Mucosa of descending colon (tissue), 3 donors: Measurements from ENCODE around the gene SLC45A1. TPM values are rescaled to one million over a fixed set of nuclear protein-coding genes. Genes with fewer than 3 reads are reported as not detected.

ENCODE experiments used
- ATAC-seq: fragments of 200-7000 bp; cut with Tn5 transposase; one replicate; pipeline ENCODE4 v1.9.1; 2020; ENCODE audit warnings: mild to moderate bottlenecking, moderate library complexity
- DNase-seq, 3 donors: peaks; one replicate each; pipeline ENCODE4 v3.0.0-alpha.2; 2020
- H3K36me3 ChIP-seq: fragments of 200-600 bp; one replicate; pipeline ENCODE4 v1.8.0; 2021; ENCODE audit warnings: low read depth, mild to moderate bottlenecking
- H3K4me1 ChIP-seq: fragments of 200-600 bp; one replicate; pipeline ENCODE4 v1.8.0; 2021; ENCODE audit warnings: low read depth, mild to moderate bottlenecking
- H3K4me3 ChIP-seq: fragments of 200-600 bp; one replicate; pipeline ENCODE4 v1.8.0; 2021; ENCODE audit warnings: mild to moderate bottlenecking
- H3K9me3 ChIP-seq: fragments of 200-600 bp; one replicate; pipeline ENCODE4 v1.8.0; 2021; ENCODE audit warnings: mild to moderate bottlenecking
- CTCF ChIP-seq: fragments of 200-600 bp; IDR thresholded peaks from one replicate; pipeline ENCODE4 v1.8.0; 2022; ENCODE audit warnings: antibody characterized with exemption, mild to moderate bottlenecking
- intact Hi-C, 2 donors: fragments of 100-400 bp; cut with DNase I in 1 of 2; cut with micrococcal nuclease in 1 of 2; formaldehyde crosslinking; loops; one replicate each; pipeline versions ENCODE4 v1.11.0 to v1.11.1; 2022; cut with DNase I, micrococcal nuclease
- total RNA-seq, 3 donors: library from RNA; stranded (reverse); fragmentation: NEBNext Ultra II Directional in 2 of 3; extraction: Animal tissue kit (Norgen Biotek cat#: 25700) in 2 of 3; gene quantifications; one replicate each; pipeline versions ENCODE4 v1.2.1 to v1.2.4, GENCODE V29; 2021 to 2023
- donor health status: DM: no; HTN: no; CAD: no; lungs with moderate emphysema.
- donor health status: DM: no; HTN: no; CAD: no.
- donor health status: DM: no; HTN: yes; CAD: no.

The SLC45A1 gene
- total RNA-seq, 3 donors from 2014 or later: 0.55 to 3.9 TPM; not detected in 1

- no peak for TF ChIP-seq CTCF
- DNase-seq: no peak
- Histone ChIP-seq H3K4me1 (no peaks in the 10 kb centered on the region), H3K9me3 (no peaks in the 10 kb centered on the region), H3K36me3 (peaks cover 28% of the 10 kb centered on the region), H3K4me3 (no peak overlapping the region)
- intact Hi-C loops: no loop called here
- ATAC-seq: no peak
These were observed 39.6 kb downstream of the SLC45A1 start for GRCh38 chr1:8357329-8358101.

- Histone ChIP-seq H3K4me1 (no peaks in the 10 kb centered on the region), H3K36me3 (peaks cover 28% of the 10 kb centered on the region), H3K9me3 (no peaks in the 10 kb centered on the region), H3K4me3 (no peak overlapping the region)
- no peak for TF ChIP-seq CTCF
- ATAC-seq (no peak), DNase-seq (no peak)
- intact Hi-C loops: no loop called here
These were observed 40.5 kb downstream of the SLC45A1 start for GRCh38 chr1:8358241-8358896.

- Histone ChIP-seq H3K4me3 (no peak overlapping the region), H3K4me1 (no peaks in the 10 kb centered on the region), H3K9me3 (no peaks in the 10 kb centered on the region), H3K36me3 (peaks cover 28% of the 10 kb centered on the region)
- DNase-seq (no peak), ATAC-seq (no peak)
- TF ChIP-seq CTCF: no peak
- intact Hi-C loops: no loop called here
These were observed 41.1 kb downstream of the SLC45A1 start for GRCh38 chr1:8358897-8359616.

GRCh38 chr1:8359617-8360481 lies 41.9 kb downstream of the SLC45A1 start:
- Histone ChIP-seq H3K4me1 (peaks cover 5% of the 10 kb centered on the region), H3K36me3 (peaks cover 28% of the 10 kb centered on the region), H3K9me3 (no peaks in the 10 kb centered on the region), H3K4me3 (no peak overlapping the region)
- no peak for TF ChIP-seq CTCF
- no peak for DNase-seq
- ATAC-seq: no peak
- intact Hi-C loops: no loop called here
